CD8-positive, alpha-beta memory T cell (primary cell): ENCODE measurements around the gene ETV6. TPM values are rescaled to one million over a fixed set of nuclear protein-coding genes. Genes with fewer than 3 reads are reported as not detected.
A peak's percentile ranks its signal among the peaks of the same experiment; 100 is the strongest.

Experiments used
- CTCF ChIA-PET: fragments of 350-600 bp; sonication (Branson Sonifier 250); formaldehyde crosslinking; loops from one replicate; lab custom pipeline; 2021; ENCODE audit warnings: antibody characterized with exemption; lab: Charles Lee
- POLR2A ChIA-PET: fragments of 350-600 bp; sonication (Branson Sonifier 250); formaldehyde crosslinking; loops from one replicate; lab custom pipeline; 2021; ENCODE audit warnings: antibody characterized with exemption; lab: Charles Lee
- DNase-seq, 5 donors: peaks; one replicate each; pipeline versions ENCODE4 v3.0.0 to v3.0.0-alpha.2; 2020 to 2022; ENCODE audit warnings: mixed read lengths in 1 of 5
- H3K27ac ChIP-seq: one replicate; pipeline ENCODE4 v1.7.0; 2013; ENCODE audit warnings: low read depth, mild to moderate bottlenecking, low read length, moderate library complexity
- H3K27me3 ChIP-seq: 2 replicates; pipeline ENCODE4 v1.7.0; 2013; ENCODE audit warnings: low read length, mild to moderate bottlenecking; ENCODE audit not compliant: insufficient read depth, poor library complexity, severe bottlenecking
- H3K36me3 ChIP-seq: 2 replicates; pipeline ENCODE4 v1.7.0; 2013; ENCODE audit warnings: mild to moderate bottlenecking, low read length, moderate library complexity; ENCODE audit not compliant: insufficient read depth
- H3K4me1 ChIP-seq: 2 replicates; pipeline ENCODE4 v1.7.0; 2013; ENCODE audit warnings: mild to moderate bottlenecking, low read length, moderate library complexity; ENCODE audit not compliant: insufficient read depth
- H3K4me3 ChIP-seq: 2 replicates; pipeline ENCODE4 v1.7.0; 2013; ENCODE audit warnings: mild to moderate bottlenecking, low read length
- H3K9me3 ChIP-seq: 2 replicates; pipeline ENCODE4 v1.7.0; 2013; ENCODE audit warnings: mild to moderate bottlenecking, low read length
- H3K27ac Mint-ChIP-seq, 8 donors: one replicate each; pipeline ENCODE4 v1.8.0; 2020 to 2021; ENCODE audit warnings: mixed read lengths in 8 of 8, mild to moderate bottlenecking in 6 of 8, inconsistent platforms in 3 of 8, moderate library complexity in 3 of 8
- H3K27me3 Mint-ChIP-seq, 2 donors: one replicate each; pipeline ENCODE4 v1.8.0; 2020 to 2021; ENCODE audit warnings: mixed read lengths in 2 of 2, mild to moderate bottlenecking in 1 of 2, moderate library complexity in 1 of 2
- H3K36me3 Mint-ChIP-seq, 3 donors: one replicate each; pipeline ENCODE4 v1.8.0; 2020 to 2021; ENCODE audit warnings: mixed read lengths in 3 of 3, inconsistent platforms in 1 of 3, mild to moderate bottlenecking in 1 of 3
- H3K4me1 Mint-ChIP-seq, 3 donors: one replicate each; pipeline ENCODE4 v1.8.0; 2020 to 2021; ENCODE audit warnings: mixed read lengths in 3 of 3, inconsistent platforms in 1 of 3, mild to moderate bottlenecking in 1 of 3
- H3K4me3 Mint-ChIP-seq, 7 donors: one replicate each; pipeline ENCODE4 v1.8.0; 2020 to 2021; ENCODE audit warnings: mixed read lengths in 7 of 7, mild to moderate bottlenecking in 6 of 7, moderate library complexity in 4 of 7, inconsistent platforms in 2 of 7
- H3K9me3 Mint-ChIP-seq, 5 donors: one replicate each; pipeline ENCODE4 v1.8.0; 2020 to 2022; ENCODE audit warnings: mixed read lengths in 5 of 5, mild to moderate bottlenecking in 3 of 5, moderate library complexity in 2 of 5, inconsistent platforms in 1 of 5
- polyA plus RNA-seq: library from polyadenylated mRNA; unstranded; fragments of 300-500 nt; fragmentation: Illumina TruSeq; gene quantifications from one replicate; pipeline ENCODE4 v1.2.3, GENCODE V29; 2021
- total RNA-seq, 2 experiments: library from RNA; stranded (reverse); gene quantifications; one replicate each; pipeline ENCODE4 v1.2.3, GENCODE V29; 2021

The ETV6 gene
- total and polyA plus RNA-seq, 3 experiments from 2014 or later: 6.0 to 51.5 (median 49.3) TPM

- no peak overlapping the region for H3K4me3 ChIP-seq
- no peak overlapping the region for H3K4me3 Mint-ChIP-seq
- H3K36me3 ChIP-seq: peaks cover 5% of the 10 kb centered on the region
- no peaks in the 10 kb centered on the region for H3K9me3 ChIP-seq
- POLR2A ChIA-PET: interaction anchor here (0.6 to 0.7 kb wide), 2 partner anchors 231 to 1950 kb away, joined by 3 to 6 read pairs; no protein-coding TSS in a partner anchor
- no peak for DNase-seq
- peaks cover 11 to 58% (median 24%) of the 10 kb centered on the region in 3 donors for H3K36me3 Mint-ChIP-seq
- no peaks in the 10 kb centered on the region for H3K27me3 ChIP-seq
- H3K4me1 Mint-ChIP-seq: peaks cover 17 to 31% (median 18%) of the 10 kb centered on the region in 3 donors
- H3K9me3 Mint-ChIP-seq: no peaks in the 10 kb centered on the region
- H3K27me3 Mint-ChIP-seq: no peaks in the 10 kb centered on the region
- H3K4me1 ChIP-seq: no peaks in the 10 kb centered on the region
- peak overlapping the region in 1 of 8 donors; percentile 76 for H3K27ac Mint-ChIP-seq
- CTCF ChIA-PET: interaction anchor here (1.2 kb wide), 1 partner anchor 118 kb away, joined by 3 read pairs; no protein-coding TSS in a partner anchor
- no peak overlapping the region for H3K27ac ChIP-seq
These were observed 242.4 kb downstream of the ETV6 start for GRCh38 chr12:11891754-11892386.

- Mint-ChIP-seq H3K4me3 (peak overlapping the region in 1 of 7 donors; percentile 27), H3K27ac (peak overlapping the region in 1 of 8 donors; percentile 21), H3K9me3 (no peaks in the 10 kb centered on the region), H3K36me3 (peaks cover 8 to 43% (median 15%) of the 10 kb centered on the region in 3 donors), H3K27me3 (peaks cover 0 to 2% of the 10 kb centered on the region in 2 donors), H3K4me1 (peaks cover 17 to 29% (median 18%) of the 10 kb centered on the region in 3 donors)
- Histone ChIP-seq H3K36me3 (peaks cover 5% of the 10 kb centered on the region), H3K27me3 (no peaks in the 10 kb centered on the region), H3K4me3 (no peak overlapping the region), H3K9me3 (no peaks in the 10 kb centered on the region), H3K27ac (no peak overlapping the region), H3K4me1 (no peaks in the 10 kb centered on the region)
- no peak for DNase-seq
- POLR2A ChIA-PET: no interaction called here
- CTCF ChIA-PET: no interaction called here
These were observed 244.5 kb downstream of the ETV6 start for GRCh38 chr12:11893998-11894397.

GRCh38 chr12:11894890-11895289 is 245.4 kb downstream of the ETV6 start:
- no peaks in the 10 kb centered on the region for H3K9me3 ChIP-seq
- H3K9me3 Mint-ChIP-seq: no peaks in the 10 kb centered on the region
- H3K27me3 Mint-ChIP-seq: peaks cover 0 to 2% of the 10 kb centered on the region in 2 donors
- peak in 1 of 5 donors; percentile 39 for DNase-seq
- H3K4me1 Mint-ChIP-seq: peaks cover 15 to 20% (median 18%) of the 10 kb centered on the region in 3 donors
- H3K27me3 ChIP-seq: no peaks in the 10 kb centered on the region
- H3K4me3 ChIP-seq: no peak overlapping the region
- peak overlapping the region in 5 of 7 donors; percentile 49 to 67 (median 58) for H3K4me3 Mint-ChIP-seq
- ChIA-PET CTCF (no interaction called here), POLR2A (no interaction called here)
- no peaks in the 10 kb centered on the region for H3K4me1 ChIP-seq
- peak overlapping the region in 3 of 8 donors; percentile 25 to 82 (median 50) for H3K27ac Mint-ChIP-seq
- peaks cover 4 to 35% (median 6%) of the 10 kb centered on the region in 3 donors for H3K36me3 Mint-ChIP-seq
- H3K27ac ChIP-seq: no peak overlapping the region
- peaks cover 5% of the 10 kb centered on the region for H3K36me3 ChIP-seq

DNA sequence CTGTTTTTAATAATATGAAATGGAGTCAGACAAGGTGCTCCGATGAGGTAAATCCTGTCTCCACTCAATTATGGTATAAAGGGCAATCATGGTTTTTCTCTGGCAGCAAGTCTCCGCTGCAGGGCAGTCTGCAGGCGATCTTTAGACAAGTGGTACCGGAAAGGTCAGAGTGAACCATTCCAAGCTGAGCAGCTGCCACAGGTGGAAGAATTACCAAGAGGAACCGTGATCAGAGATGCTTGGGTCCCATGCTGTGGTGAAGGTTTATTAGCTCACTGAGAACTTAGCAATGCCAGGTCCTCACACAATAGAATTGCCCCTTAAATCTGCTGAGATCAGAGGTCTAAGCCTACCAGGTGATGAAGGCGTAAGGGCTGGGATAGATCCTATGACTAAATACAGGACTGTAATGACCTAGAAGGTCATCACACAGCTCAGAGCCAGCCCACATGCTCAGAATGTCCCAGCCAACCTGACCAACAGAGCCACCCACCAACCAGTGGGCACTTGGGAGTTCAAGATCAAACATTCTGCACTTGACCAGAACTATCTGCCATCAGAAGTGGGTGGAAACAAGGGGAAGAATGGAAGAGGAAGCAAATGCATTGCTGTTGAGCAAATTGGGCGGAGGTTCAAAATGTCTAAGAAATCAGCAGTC is 246.1 kb downstream of the ETV6 start:
- H3K9me3 Mint-ChIP-seq: no peaks in the 10 kb centered on the region
- Histone ChIP-seq H3K4me3 (no peak overlapping the region), H3K27me3 (no peaks in the 10 kb centered on the region), H3K9me3 (no peaks in the 10 kb centered on the region), H3K36me3 (peaks cover 5% of the 10 kb centered on the region), H3K4me1 (no peaks in the 10 kb centered on the region), H3K27ac (no peak overlapping the region)
- H3K36me3 Mint-ChIP-seq: peaks cover 4 to 30% (median 6%) of the 10 kb centered on the region in 3 donors
- H3K27ac Mint-ChIP-seq: peak overlapping the region in 4 of 8 donors; percentile 3 to 64 (median 34)
- H3K27me3 Mint-ChIP-seq: peaks cover 0 to 2% of the 10 kb centered on the region in 2 donors
- peaks cover 15 to 20% (median 18%) of the 10 kb centered on the region in 3 donors for H3K4me1 Mint-ChIP-seq
- CTCF ChIA-PET: no interaction called here
- POLR2A ChIA-PET: no interaction called here
- no peak for DNase-seq
- H3K4me3 Mint-ChIP-seq: no peak overlapping the region

DNA sequence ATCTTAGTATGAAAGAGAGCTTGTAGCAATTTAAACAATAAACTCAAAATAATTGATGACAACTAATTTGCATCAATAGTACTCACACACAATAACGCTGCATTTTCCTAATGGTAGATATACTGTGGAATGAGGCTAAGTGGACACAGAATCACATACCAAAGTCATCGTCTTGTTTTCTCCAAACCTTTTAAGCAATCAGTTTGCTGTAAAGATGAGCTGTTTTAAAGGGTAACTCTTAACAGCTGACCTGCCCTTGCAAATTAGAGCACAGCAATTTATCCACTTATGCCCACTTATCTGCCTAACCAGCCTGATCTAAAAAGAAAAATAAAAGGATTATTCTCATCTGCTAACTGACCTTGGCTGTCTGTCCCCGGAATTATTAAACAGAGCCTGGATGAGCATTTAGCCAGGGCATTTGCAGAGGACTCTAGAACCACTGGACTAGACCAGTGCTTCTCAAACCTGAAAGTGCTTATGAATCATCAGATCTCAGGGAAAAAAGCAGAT is 247.0 kb downstream of the ETV6 start:
- Histone ChIP-seq H3K4me1 (no peaks in the 10 kb centered on the region), H3K36me3 (no peaks in the 10 kb centered on the region), H3K27ac (no peak overlapping the region), H3K9me3 (no peaks in the 10 kb centered on the region), H3K27me3 (no peaks in the 10 kb centered on the region), H3K4me3 (no peak overlapping the region)
- Mint-ChIP-seq H3K36me3 (peaks cover 0 to 22% (median 5%) of the 10 kb centered on the region in 3 donors), H3K27me3 (peaks cover 0 to 2% of the 10 kb centered on the region in 2 donors), H3K9me3 (no peaks in the 10 kb centered on the region), H3K4me1 (peaks cover 15 to 22% (median 18%) of the 10 kb centered on the region in 3 donors), H3K4me3 (no peak overlapping the region), H3K27ac (no peak overlapping the region)
- ChIA-PET POLR2A (no interaction called here), CTCF (no interaction called here)
- no peak for DNase-seq

DNA sequence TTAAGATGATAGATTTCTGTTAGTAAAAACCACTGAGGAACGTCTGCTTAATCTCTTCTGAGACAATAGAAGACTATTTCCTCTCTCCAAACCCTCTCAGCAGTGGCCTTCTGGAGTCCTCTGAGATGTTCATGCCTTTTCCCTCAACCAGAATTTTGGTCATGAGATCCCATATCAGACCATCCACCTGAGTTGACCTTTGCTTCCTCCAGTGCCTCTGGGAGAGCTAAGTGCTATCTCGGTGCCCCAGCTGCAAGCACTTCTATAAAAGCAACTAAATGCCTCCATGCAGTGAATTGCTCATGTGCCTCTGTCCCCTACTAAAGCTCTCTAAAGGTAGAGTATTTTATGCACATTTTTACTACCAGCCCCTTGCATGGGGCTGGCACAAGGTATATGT is 248.4 kb downstream of the ETV6 start:
- Mint-ChIP-seq H3K36me3 (peaks cover 0 to 8% (median 2%) of the 10 kb centered on the region in 3 donors), H3K4me3 (no peak overlapping the region), H3K27ac (no peak overlapping the region), H3K27me3 (peaks cover 0 to 2% of the 10 kb centered on the region in 2 donors), H3K4me1 (peaks cover 15 to 33% (median 27%) of the 10 kb centered on the region in 3 donors), H3K9me3 (no peaks in the 10 kb centered on the region)
- DNase-seq: no peak
- H3K4me1 ChIP-seq: peaks cover 4% of the 10 kb centered on the region
- H3K36me3 ChIP-seq: no peaks in the 10 kb centered on the region
- no peaks in the 10 kb centered on the region for H3K27me3 ChIP-seq
- H3K9me3 ChIP-seq: no peaks in the 10 kb centered on the region
- H3K27ac ChIP-seq: no peak overlapping the region
- ChIA-PET POLR2A (no interaction called here), CTCF (no interaction called here)
- no peak overlapping the region for H3K4me3 ChIP-seq

DNA sequence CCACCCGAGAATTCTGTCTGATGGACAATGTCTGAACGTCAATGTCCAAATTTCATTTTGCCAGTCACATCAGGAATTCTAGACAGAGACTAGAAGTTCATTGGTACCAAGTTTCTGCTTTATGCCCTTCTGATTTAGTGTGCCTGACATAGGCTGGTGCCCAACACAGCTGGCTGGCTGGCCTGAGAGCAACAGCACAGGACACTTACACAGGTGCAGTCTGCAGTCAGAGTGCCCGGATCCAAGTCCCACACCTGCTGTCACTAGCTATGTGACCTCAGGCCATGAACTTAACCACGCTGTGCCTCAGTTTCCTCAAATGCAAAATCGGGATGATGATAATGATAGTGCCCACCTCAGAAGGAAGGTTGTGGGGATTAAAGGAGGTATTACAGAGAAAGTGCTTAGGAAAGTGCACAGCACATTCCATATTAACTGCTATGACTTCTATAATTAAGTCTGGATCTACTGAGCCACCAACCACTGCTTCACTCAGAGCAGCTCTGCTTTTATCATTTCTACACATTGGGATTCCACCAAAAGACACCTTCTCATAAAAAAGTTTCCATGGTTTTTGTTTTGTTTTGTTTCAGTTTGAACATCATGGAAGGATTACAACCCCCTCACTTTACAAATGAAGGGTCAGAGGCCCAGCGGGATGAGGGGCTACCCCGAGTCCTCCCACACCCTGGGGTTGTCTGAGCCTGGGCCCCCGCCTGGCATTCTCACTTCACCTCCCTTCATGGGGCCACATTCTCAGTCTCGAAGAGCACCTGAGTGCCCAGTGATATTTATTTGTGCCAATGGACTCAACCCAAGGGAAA is 252.4 kb downstream of the ETV6 start:
- H3K36me3 ChIP-seq: no peaks in the 10 kb centered on the region
- Mint-ChIP-seq H3K4me3 (peak overlapping the region in 3 of 7 donors; percentile 29 to 36 (median 33)), H3K27me3 (peaks cover 4 to 6% of the 10 kb centered on the region in 2 donors), H3K36me3 (peaks cover 0 to 5% (median 5%) of the 10 kb centered on the region in 3 donors), H3K9me3 (peaks cover 0 to 10% (median 4%) of the 10 kb centered on the region in 5 donors), H3K4me1 (peaks cover 11 to 34% (median 21%) of the 10 kb centered on the region in 3 donors), H3K27ac (peak overlapping the region in 4 of 8 donors; percentile 10 to 71 (median 46))
- no peaks in the 10 kb centered on the region for H3K9me3 ChIP-seq
- CTCF ChIA-PET: no interaction called here
- POLR2A ChIA-PET: no interaction called here
- H3K27ac ChIP-seq: no peak overlapping the region
- H3K27me3 ChIP-seq: no peaks in the 10 kb centered on the region
- peaks cover 12% of the 10 kb centered on the region for H3K4me1 ChIP-seq
- DNase-seq: no peak
- no peak overlapping the region for H3K4me3 ChIP-seq
